Endothelial cell of umbilical vein (primary cell): ENCODE measurements around the gene ASIC1. TPM values are rescaled to one million over a fixed set of nuclear protein-coding genes. Genes with fewer than 3 reads are reported as not detected.

ENCODE experiments used
- BruUV-seq: library from RNA; stranded (reverse); fragments of 400-500 nt; replicated peaks from 2 replicates; lab custom pipeline; 2021; lab: Mats Ljungman, UMichigan
- CTCF ChIA-PET: fragments of 300-600, 350-600 bp; sonication (Branson Sonifier 250); formaldehyde crosslinking; loops from one replicate; lab custom pipeline; 2021; ENCODE audit warnings: antibody characterized with exemption, inconsistent platforms; lab: Charles Lee
- POLR2A ChIA-PET: fragments of 300-600, 350-600 bp; sonication (Branson Sonifier 250); formaldehyde crosslinking; loops from one replicate; lab custom pipeline; 2021; ENCODE audit warnings: antibody characterized with exemption, inconsistent platforms; lab: Charles Lee
- DNase-seq: peaks from one replicate; pipeline ENCODE4 v3.0.0-alpha.2; 2011; ENCODE audit warnings: low read depth, low spot score
- FAIRE-seq: peaks from 2 replicates; lab custom pipeline; 2011; peaks lifted over from hg19 to GRCh38; lab: Jason Lieb, UNC
- H2AFZ ChIP-seq: 2 replicates; pipeline ENCODE4 v1.6.0; 2012; ENCODE audit warnings: low read depth, low read length, control low read depth, inconsistent platforms
- H3K27ac ChIP-seq: 2 replicates; pipeline ENCODE4 v1.5.1; 2011; ENCODE audit warnings: low read depth, mild to moderate bottlenecking, control low read depth, low read length, moderate library complexity; ENCODE audit not compliant: insufficient read depth
- H3K27me3 ChIP-seq, 2 experiments: 2 replicates each; pipeline versions ENCODE4 v1.6.0 to v1.6.1; 2011; ENCODE audit warnings: low read length in 2 of 2, mixed read lengths in 1 of 2; ENCODE audit not compliant: control insufficient read depth in 2 of 2, insufficient read depth in 2 of 2
- H3K36me3 ChIP-seq, 2 experiments: 2 replicates in 1 of 2; 3 replicates in 1 of 2; pipeline ENCODE4 v1.5.1; 2011; ENCODE audit warnings: low read length in 2 of 2, mild to moderate bottlenecking in 1 of 2, moderate library complexity in 1 of 2; ENCODE audit not compliant: control insufficient read depth in 2 of 2, insufficient read depth in 2 of 2; ENCODE audit errors: extremely low read depth in 1 of 2
- H3K4me1 ChIP-seq: 3 replicates; pipeline ENCODE4 v1.5.1; 2011; ENCODE audit warnings: mild to moderate bottlenecking, low read length; ENCODE audit not compliant: control insufficient read depth, insufficient read depth; ENCODE audit errors: extremely low read depth
- H3K4me2 ChIP-seq: 2 replicates; pipeline ENCODE4 v1.6.1; 2011; ENCODE audit warnings: low read length, control low read depth, mixed read lengths; ENCODE audit not compliant: insufficient read depth
- H3K4me3 ChIP-seq, 3 experiments: fragments of 200-600 bp in 1 of 3; sonication (generic), shearing (Covaris generic) in 1 of 3; replicated peaks in 1 of 3; 2 replicates each; pipeline ENCODE4 v1.5.1; 2011 to 2016; ENCODE audit warnings: control low read depth in 3 of 3, low read length in 3 of 3, mild to moderate bottlenecking in 2 of 3, inconsistent platforms in 1 of 3, low read depth in 1 of 3, moderate library complexity in 1 of 3; ENCODE audit not compliant: insufficient read depth in 1 of 3
- H3K79me2 ChIP-seq: 2 replicates; pipeline ENCODE4 v1.6.0; 2012; ENCODE audit warnings: low read length, inconsistent platforms; ENCODE audit not compliant: control insufficient read depth, insufficient read depth
- H3K9ac ChIP-seq: replicated peaks from 2 replicates; pipeline ENCODE3; 2011; ENCODE audit warnings: low read length, control low read depth; ENCODE audit not compliant: insufficient read depth; ENCODE audit errors: extremely low read depth
- H3K9me1 ChIP-seq: replicated peaks from 3 replicates; pipeline ENCODE4 v1.6.0; 2011; ENCODE audit warnings: mild to moderate bottlenecking, low read length; ENCODE audit not compliant: control insufficient read depth, insufficient read depth; ENCODE audit errors: extremely low read depth
- H3K9me3 ChIP-seq: replicated peaks from 2 replicates; pipeline ENCODE4 v1.5.1; 2012; ENCODE audit warnings: low read length, inconsistent platforms; ENCODE audit not compliant: control insufficient read depth, insufficient read depth
- H4K20me1 ChIP-seq: replicated peaks from 2 replicates; pipeline ENCODE3; 2011; ENCODE audit warnings: mild to moderate bottlenecking, low read length; ENCODE audit not compliant: control insufficient read depth, insufficient read depth; ENCODE audit errors: extremely low read depth
- CTCF ChIP-seq, 2 donors: IDR thresholded peaks; 1 replicate in 1 of 2; 2 replicates in 1 of 2; pipeline ENCODE4 v1.5.1; 2011; ENCODE audit warnings: low read length in 2 of 2, mild to moderate bottlenecking in 2 of 2, moderate library complexity in 2 of 2, control low read depth in 1 of 2, inconsistent platforms in 1 of 2, low read depth in 1 of 2; ENCODE audit not compliant: insufficient read depth in 1 of 2; ENCODE audit errors: extremely low read depth in 1 of 2
- EZH2 ChIP-seq: IDR thresholded peaks from 2 replicates; pipeline ENCODE4 v1.6.1; 2012; ENCODE audit warnings: borderline replicate concordance, low read depth, mild to moderate bottlenecking, moderate library complexity, low read length, inconsistent platforms; ENCODE audit not compliant: severe bottlenecking
- FOS ChIP-seq: IDR thresholded peaks from 2 replicates; pipeline ENCODE4 v1.6.1; 2011; ENCODE audit warnings: mild to moderate bottlenecking, low read length, moderate library complexity, borderline replicate concordance; ENCODE audit not compliant: insufficient read depth
- GATA2 ChIP-seq: IDR thresholded peaks from 2 replicates; pipeline ENCODE4 v1.7.0; 2011; ENCODE audit warnings: low read depth, mild to moderate bottlenecking, moderate library complexity, mixed read lengths, low read length; ENCODE audit not compliant: insufficient read length, insufficient read depth
- JUN ChIP-seq: IDR thresholded peaks from 2 replicates; pipeline ENCODE4 v1.6.1; 2011; ENCODE audit warnings: borderline replicate concordance, low read depth; ENCODE audit not compliant: insufficient read length, insufficient read depth
- MAX ChIP-seq: IDR thresholded peaks from 2 replicates; pipeline ENCODE4 v1.6.1; 2011; ENCODE audit not compliant: insufficient read depth, insufficient read length
- MYC ChIP-seq: IDR thresholded peaks from one replicate; pipeline ENCODE4 v1.6.1; 2011; ENCODE audit warnings: mild to moderate bottlenecking, low read depth, low read length
- POLR2A ChIP-seq: IDR thresholded peaks from 2 replicates; pipeline ENCODE4 v1.6.1; 2012; ENCODE audit warnings: low read depth, mild to moderate bottlenecking, control low read depth, low read length
- POLR2AphosphoS5 ChIP-seq: IDR thresholded peaks from 2 replicates; pipeline ENCODE4 v1.6.1; 2012; ENCODE audit warnings: low read depth, mild to moderate bottlenecking, control low read depth, low read length, moderate library complexity; ENCODE audit not compliant: insufficient read depth
- dilution Hi-C: fragments of 300-500 bp; cut with MboI; formaldehyde crosslinking; loops from one replicate; pipeline ENCODE4 v1.15.0; 2019; ENCODE audit warnings: low sequenced_read_pairs; ENCODE audit not compliant: extremely low pct_ligation_motif_present
- intact Hi-C: fragments of 100-400 bp; cut with micrococcal nuclease; formaldehyde crosslinking; loops from one replicate; pipeline ENCODE4 v1.10.0; 2022
- polyA plus RNA-seq, 4 experiments: library from polyadenylated mRNA; depleted of rRNA in 3 of 4; stranded (reverse) in 3 of 4; unstranded in 1 of 4; fragments of >200 nt; gene quantifications; 2 replicates each; pipeline versions ENCODE4 v1.2.1 to v1.2.3, GENCODE V29; 2011 to 2012; ENCODE audit warnings: missing spikeins in 1 of 4
- total RNA-seq: library from RNA; stranded (reverse); gene quantifications from 2 replicates; pipeline ENCODE4 v1.2.3, GENCODE V29; 2021

Gene ASIC1
- total and polyA plus RNA-seq, 2 donors (not counting 3 experiments of a cell fraction or from before 2014, with no cell fraction given), result 0.53 to 0.66 TPM

- H3K9me3 ChIP-seq, result no peaks in the 10 kb centered on the region
- H4K20me1 ChIP-seq, result no peaks in the 10 kb centered on the region
- no peak overlapping the region for H2AFZ ChIP-seq
- no peaks in the 10 kb centered on the region for H3K79me2 ChIP-seq
- no TSS peak for BruUV-seq
- H3K4me3 ChIP-seq, result no peak overlapping the region
- H3K27ac ChIP-seq, result no peak overlapping the region
- dilution Hi-C loops, result loop anchor here (25.0 kb wide), 1 partner anchor 91 kb away; the partner anchor contains the start of genes AQP2, AQP5 and AQP6
- intact Hi-C loops, result no loop called here
- DNase-seq, result no peak
- H3K4me1 ChIP-seq, result peaks cover 5% of the 10 kb centered on the region
- ChIA-PET CTCF (interaction anchor here (7.7 to 11.2 kb wide), 2 partner anchors 15 to 84 kb away, joined by 168 to 191 read pairs; partner anchors contain the start of gene AQP6), POLR2A (no interaction called here)
- H3K4me2 ChIP-seq, result no peak overlapping the region
- H3K27me3 ChIP-seq, result peaks cover 44 to 56% of the 10 kb centered on the region in 2 experiments
- FAIRE-seq, result no peak
- no peaks in the 10 kb centered on the region for H3K9me1 ChIP-seq
- TF ChIP-seq MAX, result no peak
- no peak for TF ChIP-seq JUN
- TF ChIP-seq EZH2, result no peak
- no peak for TF ChIP-seq FOS
- no peak for TF ChIP-seq CTCF (IDR thresholded peaks at IDR 0.05; ENCODE audit: extremely low read depth in 1 of 2, insufficient read depth in 1 of 2, low read depth in 1 of 2, low read length in 2 of 2)
- TF ChIP-seq POLR2A, result no peak
- no peak for TF ChIP-seq MYC
- TF ChIP-seq POLR2AphosphoS5, result no peak
- TF ChIP-seq GATA2, result no peak
- H3K9ac ChIP-seq, result no peak overlapping the region
- H3K36me3 ChIP-seq, result no peaks in the 10 kb centered on the region
Measured at GRCh38 chr12:50052964-50053363, 4.4 kb upstream of the ASIC1 start.
